Measurements from ENCODE around the gene ADPRS. TPM values are rescaled to one million over a fixed set of nuclear protein-coding genes. Genes with fewer than 3 reads are reported as not detected.

Gene ADPRS
- total and polyA plus RNA-seq, 2 experiments from 2014 or later, result 22.6 to 46.6 TPM

DNA sequence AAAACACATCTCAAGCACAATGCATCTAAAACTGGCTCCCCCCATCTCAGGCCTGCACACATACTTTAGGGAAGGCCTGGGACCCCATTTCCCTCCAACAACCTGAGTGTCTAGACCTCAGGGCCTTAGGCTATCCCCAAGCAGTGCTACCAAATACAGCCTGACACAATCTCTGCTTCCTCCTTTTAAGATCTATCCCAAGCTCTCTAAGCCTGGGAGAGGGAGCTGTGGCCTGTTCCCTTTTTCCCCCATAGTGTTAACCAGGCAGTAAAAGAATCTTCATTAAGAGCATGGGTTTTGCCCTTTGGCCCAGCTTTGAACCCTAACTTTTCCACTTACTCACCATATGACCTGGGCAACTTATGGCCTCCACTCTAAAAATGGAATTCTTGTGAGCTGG, 47.1 kb downstream of the ADPRS start:
- Histone ChIP-seq H3K4me1 (ENCODE audit: insufficient read depth) (peaks cover 3% of the 10 kb centered on the region), H3F3A (replicated peaks; ENCODE audit: low read depth) (peaks cover 6% of the 10 kb centered on the region; the same call in 1 of the 2 replicates), H3K79me2 (replicated peaks; ENCODE audit: insufficient read depth) (no peaks in the 10 kb centered on the region), H3K27ac (ENCODE audit: low read depth) (no peak overlapping the region), H3K4me3 (no peak overlapping the region), H4K20me1 (replicated peaks; ENCODE audit: insufficient read depth) (no peaks in the 10 kb centered on the region; the same call in 1 of the 2 replicates), H3K4me2 (no peak overlapping the region), H3K36me3 (ENCODE audit: insufficient read depth) (no peaks in the 10 kb centered on the region), H3K27me3 (ENCODE audit: insufficient read depth) (no peaks in the 10 kb centered on the region), H2AFZ (no peak overlapping the region), H3K9me2 (ENCODE audit: insufficient read depth) (no peaks in the 10 kb centered on the region)
- peaks cover 3% of the 10 kb centered on the region; the same call in 1 of the 3 replicates for H3K36me3 Mint-ChIP-seq (ENCODE audit: low read depth)
- no peak for DNase-seq (ENCODE audit: low spot score)
- TF ChIP-seq EZH2 (IDR thresholded peaks at IDR 0.05; ENCODE audit: low read depth, unreplicated experiment) (no peak), ZNF331 (CRISPR knock-in tag; IDR thresholded peaks at IDR 0.05; ENCODE audit: low read depth) (no peak), NANOG (IDR thresholded peaks at IDR 0.05; ENCODE audit: borderline replicate concordance) (no peak), STAT1 (IDR thresholded peaks at IDR 0.05; ENCODE audit: unreplicated experiment) (no peak), POLR2AphosphoS5 (IDR thresholded peaks at IDR 0.05; ENCODE audit: low read depth) (no peak), JUNB (IDR thresholded peaks at IDR 0.05; ENCODE audit: unreplicated experiment) (no peak), ZNF114 (CRISPR knock-in tag; IDR thresholded peaks at IDR 0.05) (no peak), EZH2phosphoT487 (IDR thresholded peaks at IDR 0.05; ENCODE audit: unreplicated experiment) (no peak), CREB1 (CRISPR knock-in tag; IDR thresholded peaks at IDR 0.05; ENCODE audit: low read depth) (no peak)
- TF ChIP-seq, protein P1, sequence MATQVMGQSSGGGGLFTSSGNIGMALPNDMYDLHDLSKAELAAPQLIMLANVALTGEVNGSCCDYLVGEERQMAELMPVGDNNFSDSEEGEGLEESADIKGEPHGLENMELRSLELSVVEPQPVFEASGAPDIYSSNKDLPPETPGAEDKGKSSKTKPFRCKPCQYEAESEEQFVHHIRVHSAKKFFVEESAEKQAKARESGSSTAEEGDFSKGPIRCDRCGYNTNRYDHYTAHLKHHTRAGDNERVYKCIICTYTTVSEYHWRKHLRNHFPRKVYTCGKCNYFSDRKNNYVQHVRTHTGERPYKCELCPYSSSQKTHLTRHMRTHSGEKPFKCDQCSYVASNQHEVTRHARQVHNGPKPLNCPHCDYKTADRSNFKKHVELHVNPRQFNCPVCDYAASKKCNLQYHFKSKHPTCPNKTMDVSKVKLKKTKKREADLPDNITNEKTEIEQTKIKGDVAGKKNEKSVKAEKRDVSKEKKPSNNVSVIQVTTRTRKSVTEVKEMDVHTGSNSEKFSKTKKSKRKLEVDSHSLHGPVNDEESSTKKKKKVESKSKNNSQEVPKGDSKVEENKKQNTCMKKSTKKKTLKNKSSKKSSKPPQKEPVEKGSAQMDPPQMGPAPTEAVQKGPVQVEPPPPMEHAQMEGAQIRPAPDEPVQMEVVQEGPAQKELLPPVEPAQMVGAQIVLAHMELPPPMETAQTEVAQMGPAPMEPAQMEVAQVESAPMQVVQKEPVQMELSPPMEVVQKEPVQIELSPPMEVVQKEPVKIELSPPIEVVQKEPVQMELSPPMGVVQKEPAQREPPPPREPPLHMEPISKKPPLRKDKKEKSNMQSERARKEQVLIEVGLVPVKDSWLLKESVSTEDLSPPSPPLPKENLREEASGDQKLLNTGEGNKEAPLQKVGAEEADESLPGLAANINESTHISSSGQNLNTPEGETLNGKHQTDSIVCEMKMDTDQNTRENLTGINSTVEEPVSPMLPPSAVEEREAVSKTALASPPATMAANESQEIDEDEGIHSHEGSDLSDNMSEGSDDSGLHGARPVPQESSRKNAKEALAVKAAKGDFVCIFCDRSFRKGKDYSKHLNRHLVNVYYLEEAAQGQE (IDR thresholded peaks at IDR 0.05; ENCODE audit: unreplicated experiment), result no peak
- TF ChIP-seq, protein P2, sequence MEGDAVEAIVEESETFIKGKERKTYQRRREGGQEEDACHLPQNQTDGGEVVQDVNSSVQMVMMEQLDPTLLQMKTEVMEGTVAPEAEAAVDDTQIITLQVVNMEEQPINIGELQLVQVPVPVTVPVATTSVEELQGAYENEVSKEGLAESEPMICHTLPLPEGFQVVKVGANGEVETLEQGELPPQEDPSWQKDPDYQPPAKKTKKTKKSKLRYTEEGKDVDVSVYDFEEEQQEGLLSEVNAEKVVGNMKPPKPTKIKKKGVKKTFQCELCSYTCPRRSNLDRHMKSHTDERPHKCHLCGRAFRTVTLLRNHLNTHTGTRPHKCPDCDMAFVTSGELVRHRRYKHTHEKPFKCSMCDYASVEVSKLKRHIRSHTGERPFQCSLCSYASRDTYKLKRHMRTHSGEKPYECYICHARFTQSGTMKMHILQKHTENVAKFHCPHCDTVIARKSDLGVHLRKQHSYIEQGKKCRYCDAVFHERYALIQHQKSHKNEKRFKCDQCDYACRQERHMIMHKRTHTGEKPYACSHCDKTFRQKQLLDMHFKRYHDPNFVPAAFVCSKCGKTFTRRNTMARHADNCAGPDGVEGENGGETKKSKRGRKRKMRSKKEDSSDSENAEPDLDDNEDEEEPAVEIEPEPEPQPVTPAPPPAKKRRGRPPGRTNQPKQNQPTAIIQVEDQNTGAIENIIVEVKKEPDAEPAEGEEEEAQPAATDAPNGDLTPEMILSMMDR (conservative IDR thresholded peaks at IDR 0.05; ENCODE audit: low read depth in 2 of 2), result no peak
- TF ChIP-seq, protein P3, sequence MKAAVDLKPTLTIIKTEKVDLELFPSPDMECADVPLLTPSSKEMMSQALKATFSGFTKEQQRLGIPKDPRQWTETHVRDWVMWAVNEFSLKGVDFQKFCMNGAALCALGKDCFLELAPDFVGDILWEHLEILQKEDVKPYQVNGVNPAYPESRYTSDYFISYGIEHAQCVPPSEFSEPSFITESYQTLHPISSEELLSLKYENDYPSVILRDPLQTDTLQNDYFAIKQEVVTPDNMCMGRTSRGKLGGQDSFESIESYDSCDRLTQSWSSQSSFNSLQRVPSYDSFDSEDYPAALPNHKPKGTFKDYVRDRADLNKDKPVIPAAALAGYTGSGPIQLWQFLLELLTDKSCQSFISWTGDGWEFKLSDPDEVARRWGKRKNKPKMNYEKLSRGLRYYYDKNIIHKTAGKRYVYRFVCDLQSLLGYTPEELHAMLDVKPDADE (IDR thresholded peaks at IDR 0.05), result no peak
- TF ChIP-seq, protein P4, sequence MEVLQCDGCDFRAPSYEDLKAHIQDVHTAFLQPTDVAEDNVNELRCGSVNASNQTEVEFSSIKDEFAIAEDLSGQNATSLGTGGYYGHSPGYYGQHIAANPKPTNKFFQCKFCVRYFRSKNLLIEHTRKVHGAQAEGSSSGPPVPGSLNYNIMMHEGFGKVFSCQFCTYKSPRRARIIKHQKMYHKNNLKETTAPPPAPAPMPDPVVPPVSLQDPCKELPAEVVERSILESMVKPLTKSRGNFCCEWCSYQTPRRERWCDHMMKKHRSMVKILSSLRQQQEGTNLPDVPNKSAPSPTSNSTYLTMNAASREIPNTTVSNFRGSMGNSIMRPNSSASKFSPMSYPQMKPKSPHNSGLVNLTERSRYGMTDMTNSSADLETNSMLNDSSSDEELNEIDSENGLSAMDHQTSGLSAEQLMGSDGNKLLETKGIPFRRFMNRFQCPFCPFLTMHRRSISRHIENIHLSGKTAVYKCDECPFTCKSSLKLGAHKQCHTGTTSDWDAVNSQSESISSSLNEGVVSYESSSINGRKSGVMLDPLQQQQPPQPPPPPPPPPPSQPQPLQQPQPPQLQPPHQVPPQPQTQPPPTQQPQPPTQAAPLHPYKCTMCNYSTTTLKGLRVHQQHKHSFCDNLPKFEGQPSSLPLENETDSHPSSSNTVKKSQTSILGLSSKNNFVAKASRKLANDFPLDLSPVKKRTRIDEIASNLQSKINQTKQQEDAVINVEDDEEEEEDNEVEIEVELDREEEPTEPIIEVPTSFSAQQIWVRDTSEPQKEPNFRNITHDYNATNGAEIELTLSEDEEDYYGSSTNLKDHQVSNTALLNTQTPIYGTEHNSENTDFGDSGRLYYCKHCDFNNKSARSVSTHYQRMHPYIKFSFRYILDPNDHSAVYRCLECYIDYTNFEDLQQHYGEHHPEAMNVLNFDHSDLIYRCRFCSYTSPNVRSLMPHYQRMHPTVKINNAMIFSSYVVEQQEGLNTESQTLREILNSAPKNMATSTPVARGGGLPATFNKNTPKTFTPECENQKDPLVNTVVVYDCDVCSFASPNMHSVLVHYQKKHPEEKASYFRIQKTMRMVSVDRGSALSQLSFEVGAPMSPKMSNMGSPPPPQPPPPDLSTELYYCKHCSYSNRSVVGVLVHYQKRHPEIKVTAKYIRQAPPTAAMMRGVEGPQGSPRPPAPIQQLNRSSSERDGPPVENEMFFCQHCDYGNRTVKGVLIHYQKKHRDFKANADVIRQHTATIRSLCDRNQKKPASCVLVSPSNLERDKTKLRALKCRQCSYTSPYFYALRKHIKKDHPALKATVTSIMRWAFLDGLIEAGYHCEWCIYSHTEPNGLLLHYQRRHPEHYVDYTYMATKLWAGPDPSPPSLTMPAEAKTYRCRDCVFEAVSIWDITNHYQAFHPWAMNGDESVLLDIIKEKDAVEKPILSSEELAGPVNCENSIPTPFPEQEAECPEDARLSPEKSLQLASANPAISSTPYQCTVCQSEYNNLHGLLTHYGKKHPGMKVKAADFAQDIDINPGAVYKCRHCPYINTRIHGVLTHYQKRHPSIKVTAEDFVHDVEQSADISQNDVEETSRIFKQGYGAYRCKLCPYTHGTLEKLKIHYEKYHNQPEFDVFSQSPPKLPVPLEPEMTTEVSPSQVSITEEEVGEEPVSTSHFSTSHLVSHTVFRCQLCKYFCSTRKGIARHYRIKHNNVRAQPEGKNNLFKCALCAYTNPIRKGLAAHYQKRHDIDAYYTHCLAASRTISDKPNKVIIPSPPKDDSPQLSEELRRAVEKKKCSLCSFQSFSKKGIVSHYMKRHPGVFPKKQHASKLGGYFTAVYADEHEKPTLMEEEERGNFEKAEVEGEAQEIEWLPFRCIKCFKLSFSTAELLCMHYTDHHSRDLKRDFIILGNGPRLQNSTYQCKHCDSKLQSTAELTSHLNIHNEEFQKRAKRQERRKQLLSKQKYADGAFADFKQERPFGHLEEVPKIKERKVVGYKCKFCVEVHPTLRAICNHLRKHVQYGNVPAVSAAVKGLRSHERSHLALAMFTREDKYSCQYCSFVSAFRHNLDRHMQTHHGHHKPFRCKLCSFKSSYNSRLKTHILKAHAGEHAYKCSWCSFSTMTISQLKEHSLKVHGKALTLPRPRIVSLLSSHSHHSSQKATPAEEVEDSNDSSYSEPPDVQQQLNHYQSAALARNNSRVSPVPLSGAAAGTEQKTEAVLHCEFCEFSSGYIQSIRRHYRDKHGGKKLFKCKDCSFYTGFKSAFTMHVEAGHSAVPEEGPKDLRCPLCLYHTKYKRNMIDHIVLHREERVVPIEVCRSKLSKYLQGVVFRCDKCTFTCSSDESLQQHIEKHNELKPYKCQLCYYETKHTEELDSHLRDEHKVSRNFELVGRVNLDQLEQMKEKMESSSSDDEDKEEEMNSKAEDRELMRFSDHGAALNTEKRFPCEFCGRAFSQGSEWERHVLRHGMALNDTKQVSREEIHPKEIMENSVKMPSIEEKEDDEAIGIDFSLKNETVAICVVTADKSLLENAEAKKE (CRISPR knock-in tag; IDR thresholded peaks at IDR 0.05), result no peak
- H3K27me3 Mint-ChIP-seq (ENCODE audit: insufficient read depth, low read depth, poor library complexity), result peaks cover 4% of the 10 kb centered on the region
- H3K9me3 Mint-ChIP-seq, result no peaks in the 10 kb centered on the region
- ATAC-seq, result no peak
- no peak overlapping the region for H3K27ac Mint-ChIP-seq
- no peak overlapping the region for H3K4me3 Mint-ChIP-seq
- peaks cover 13% of the 10 kb centered on the region; the same call in 2 of the 3 replicates for H3K4me1 Mint-ChIP-seq

Measured in GM23338 (cell line).